GM19035 (cell line): ENCODE results near the gene ANAPC4.

Experiments used
- ATAC-seq: cut with Tn5 transposase; IDR thresholded peaks from one replicate; pipeline ENCODE4 v1.9.1; 2021; ENCODE audit not compliant: unreplicated experiment

Gene ANAPC4

DNA sequence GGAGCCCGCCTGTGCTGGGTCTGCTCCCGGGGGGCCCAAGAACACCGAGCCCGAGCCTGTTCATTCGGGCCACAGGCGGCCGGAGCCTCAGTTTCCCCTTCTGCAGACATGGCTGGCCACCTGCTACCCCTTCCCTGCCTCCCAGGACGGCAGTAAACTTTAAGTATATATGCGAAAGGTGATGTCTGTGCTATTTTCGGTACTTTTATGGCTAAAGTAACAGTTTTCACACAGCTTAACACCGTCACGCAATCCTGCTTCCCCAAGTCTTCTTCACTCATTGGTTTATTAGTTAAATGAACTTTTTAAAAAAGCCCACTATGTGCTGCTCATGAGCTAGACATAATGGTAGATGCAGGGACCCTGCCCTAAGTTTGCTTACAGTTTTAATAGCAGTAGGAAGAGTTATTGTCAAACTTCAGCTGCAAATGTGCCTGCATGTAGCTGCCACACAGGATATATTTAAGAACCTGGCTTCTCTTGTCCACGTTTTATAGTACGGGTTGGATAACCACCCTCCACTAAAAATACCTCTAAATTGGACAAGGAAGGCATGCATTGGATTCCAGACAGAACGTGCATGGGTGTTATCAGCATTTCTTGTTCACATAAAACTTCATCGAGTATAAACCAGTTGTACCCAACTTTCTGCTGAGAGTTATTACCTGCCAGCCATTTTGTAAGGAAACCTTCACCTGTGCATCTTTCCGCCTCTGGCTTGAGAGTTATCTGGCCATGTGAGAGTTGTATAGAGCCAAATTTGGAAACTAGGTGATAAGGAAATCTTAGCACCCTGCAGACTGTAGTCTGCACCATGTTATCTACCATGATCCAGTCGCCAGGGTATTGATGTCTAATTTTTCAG, 741 bp downstream of the ANAPC4 start:
- peak; percentile 11 for ATAC-seq

DNA sequence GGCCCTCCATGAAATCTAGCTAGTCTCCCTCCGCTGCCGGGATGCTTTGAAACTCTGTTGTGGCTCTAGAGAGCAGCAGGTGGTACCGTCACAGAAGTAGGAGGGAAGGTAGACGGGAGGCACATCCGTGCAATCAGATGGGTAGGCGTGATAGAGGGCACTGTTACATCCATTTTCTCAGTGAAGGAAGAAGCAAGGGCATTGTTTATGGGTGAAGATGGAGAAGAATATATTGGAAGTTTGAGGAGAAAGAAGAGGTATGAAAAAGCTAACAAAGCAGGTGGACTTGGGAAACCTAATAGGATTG, 1.3 kb downstream of the ANAPC4 start:
- ATAC-seq, result no peak

DNA sequence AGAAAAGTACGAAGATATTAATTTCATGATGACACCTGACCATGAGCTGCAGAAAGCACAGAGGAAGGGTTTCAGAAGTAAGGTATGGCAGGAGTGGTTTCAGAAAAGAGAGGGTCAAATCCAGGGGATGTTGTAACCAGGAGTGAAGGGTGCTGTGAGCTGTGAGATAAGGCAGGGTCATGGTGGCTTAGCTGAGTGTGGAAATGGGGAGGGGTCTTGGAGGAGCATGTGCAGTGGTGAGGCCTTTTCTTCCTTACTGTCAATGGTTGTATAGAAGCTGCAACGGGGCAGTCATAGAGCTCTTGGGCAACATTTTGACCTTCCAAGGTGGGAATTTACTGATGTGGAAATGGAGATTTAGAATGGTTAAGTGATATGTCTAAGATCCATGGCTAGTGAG, 2.5 kb downstream of the ANAPC4 start:
- ATAC-seq, result no peak

DNA sequence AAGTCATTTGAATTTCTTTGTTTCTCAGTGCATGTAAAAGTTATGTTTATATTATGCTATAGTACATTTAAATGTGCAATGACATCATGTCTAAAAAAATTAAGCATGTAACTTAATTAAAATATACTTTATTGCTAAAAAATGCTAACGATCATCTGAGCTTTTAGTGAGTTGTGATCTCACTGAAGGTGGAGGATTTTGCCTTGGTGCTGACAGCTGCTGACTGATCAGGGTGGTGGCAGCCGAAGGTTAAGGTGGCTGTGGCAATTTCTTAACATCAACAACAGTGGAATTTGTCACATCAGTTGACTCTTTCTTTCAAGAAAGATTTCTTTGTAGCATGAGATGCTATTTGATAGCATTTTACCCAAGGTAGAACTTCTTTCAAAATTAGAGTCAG, 6.6 kb downstream of the ANAPC4 start:
- no peak for ATAC-seq

DNA sequence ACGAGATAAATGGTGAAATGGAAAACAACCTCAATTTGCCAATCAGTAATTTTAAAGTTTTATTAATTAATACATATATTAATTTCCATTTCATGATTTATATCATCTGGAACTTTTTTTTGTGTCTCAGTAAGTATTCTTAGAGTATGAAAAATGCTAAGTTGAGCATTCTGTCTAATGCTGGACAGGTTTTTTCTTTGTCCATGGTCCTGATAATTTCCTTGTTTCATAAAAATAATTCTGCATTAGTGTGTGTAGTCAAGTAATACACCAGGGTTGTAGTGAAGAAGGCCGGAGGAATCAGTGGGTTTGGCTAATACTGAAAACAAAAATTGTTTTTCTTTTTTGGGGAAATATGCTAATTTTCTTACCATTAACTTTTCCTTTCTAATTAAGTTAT, 9.9 kb downstream of the ANAPC4 start:
- no peak for ATAC-seq

DNA sequence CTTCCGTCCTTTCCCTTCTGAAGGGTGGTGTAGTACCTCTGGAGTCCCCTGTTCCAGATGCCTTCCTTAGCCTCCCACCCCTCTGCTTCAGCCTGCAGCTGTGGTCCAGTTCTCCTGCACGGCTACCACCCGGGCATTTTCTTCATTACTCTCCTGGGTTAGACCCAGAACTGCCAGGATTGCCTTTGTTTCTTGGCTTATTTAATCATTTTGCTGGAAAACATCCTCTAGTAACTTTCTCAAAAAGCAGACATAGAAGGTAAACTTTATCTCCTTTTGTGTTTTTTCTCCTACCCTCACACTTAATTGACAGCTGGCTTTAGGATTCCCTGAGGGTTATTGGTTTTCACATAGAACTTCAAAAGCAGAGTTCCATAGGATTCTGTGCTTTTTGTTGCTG, 20.2 kb downstream of the ANAPC4 start:
- no peak for ATAC-seq

DNA sequence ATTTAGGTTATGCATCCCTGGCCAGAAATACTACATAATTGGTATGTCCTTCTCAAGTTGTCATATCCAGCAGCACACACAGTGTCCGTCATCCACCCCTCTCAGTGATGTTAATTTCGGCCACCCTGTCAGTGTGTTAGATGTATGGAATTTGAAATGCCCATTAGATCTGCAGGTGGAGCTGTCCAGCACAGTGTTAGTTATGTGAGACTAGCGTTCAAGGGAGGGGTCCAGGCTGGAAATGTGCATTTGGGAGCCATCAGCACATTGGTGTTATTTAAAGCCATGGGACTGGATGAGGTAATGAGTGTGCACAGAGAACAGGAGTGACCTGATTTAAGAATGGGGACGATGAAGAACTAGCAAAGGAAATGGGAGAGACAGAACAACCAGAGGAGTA, 22.4 kb downstream of the ANAPC4 start:
- no peak for ATAC-seq

DNA sequence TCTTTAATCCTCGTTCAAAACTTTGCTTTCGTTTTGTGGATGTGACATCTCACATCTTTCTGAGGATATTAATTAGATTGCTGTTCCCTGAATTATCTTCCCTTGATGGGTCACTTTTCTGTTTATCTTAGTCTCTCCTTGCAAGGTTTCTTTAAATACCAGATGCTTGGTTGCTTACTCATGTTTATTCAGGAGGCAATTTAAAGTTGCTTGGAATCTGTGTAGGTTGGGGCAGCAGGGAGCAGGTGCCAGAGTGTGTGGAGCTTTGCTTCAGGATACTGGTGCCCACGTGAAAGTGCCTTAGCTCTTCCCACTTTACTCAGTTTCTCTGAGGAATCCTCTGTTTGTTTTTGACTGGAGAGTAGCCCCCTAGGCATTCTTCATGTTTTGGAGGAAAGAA, 24.0 kb downstream of the ANAPC4 start:
- no peak for ATAC-seq

DNA sequence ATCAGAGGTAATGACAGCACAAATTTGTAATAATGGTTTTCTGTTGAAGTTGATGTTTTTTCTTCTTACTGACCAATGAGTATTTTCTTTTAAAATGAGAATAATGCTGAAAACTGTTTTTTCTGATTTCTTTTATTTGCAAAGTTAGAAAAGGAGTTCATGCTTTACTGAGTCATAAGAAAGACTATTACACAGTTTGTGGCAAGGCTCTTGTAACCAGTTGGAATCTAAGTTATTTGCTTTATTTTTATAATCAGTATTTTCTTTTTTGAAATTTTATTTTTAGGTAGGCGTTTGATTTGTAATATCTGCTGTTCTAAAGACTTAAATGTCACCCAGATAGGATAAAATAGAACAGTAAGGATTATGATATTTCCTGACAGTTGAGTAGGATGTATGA, 25.5 kb downstream of the ANAPC4 start:
- no peak for ATAC-seq

DNA sequence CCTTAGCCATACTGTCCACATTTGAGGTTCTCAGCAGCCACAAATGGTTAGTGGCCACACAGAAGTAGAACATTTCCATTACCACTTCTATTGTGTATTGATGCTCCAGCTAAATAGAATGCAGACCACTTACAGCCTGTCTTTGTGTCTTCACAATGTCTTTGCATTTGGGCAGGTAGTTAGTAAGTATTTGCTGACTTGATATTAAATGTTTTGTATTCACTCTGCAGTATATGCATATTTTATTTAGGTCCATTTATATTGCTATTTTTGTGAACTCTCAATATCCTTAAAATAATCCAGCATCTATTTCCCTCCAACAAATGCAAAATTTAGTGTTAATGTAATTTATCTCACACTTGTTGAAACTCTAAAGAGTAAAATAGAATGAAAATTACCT, 26.6 kb downstream of the ANAPC4 start:
- ATAC-seq, result no peak

DNA sequence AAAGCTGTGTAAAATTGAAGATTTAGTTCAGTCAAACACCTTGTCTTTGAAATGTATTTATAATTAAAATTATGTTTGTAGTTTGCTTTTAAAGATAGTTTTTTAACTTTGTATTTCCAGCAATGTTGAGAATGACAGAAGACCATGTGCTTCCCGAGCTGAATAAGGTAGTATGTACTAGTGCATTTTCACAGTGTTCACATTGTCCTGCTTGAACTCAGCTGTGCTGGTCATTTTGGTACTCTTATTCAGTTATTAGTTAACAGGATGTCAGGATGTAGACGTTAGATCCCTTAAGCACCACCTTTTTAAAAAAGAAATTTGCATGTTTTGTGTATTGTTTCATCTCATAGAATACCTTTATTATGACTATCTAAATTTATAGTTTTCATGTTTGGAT, 28.4 kb downstream of the ANAPC4 start:
- no peak for ATAC-seq

DNA sequence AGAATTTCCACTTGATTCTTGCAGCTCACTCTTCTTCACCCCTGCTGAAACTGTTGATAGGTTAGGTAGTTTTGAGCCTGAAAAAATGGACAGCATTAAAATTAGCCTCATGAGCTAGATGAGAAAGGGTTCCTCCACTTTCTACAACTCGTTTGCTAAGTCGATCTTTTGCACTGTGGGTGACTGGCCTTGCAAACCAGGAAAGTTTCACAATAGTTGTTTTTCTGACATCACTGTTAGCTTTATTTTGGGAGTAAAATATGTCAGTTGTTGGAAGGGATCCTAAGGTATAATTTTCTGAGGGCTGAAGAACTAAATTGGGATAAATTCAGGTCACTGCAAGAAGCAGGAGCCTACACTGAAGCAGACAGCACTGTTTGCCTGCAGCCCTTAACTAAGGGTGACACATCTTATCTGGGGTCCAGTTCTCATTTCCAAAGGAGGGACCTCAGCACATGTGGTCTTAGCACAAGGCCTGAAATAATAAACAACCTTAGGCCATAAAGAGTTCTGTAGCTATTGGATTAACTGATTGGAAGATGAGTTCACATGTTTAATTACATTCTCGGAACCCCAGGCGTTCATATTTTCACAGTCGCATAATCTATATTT, 29.1 kb downstream of the ANAPC4 start:
- ATAC-seq, result no peak

DNA sequence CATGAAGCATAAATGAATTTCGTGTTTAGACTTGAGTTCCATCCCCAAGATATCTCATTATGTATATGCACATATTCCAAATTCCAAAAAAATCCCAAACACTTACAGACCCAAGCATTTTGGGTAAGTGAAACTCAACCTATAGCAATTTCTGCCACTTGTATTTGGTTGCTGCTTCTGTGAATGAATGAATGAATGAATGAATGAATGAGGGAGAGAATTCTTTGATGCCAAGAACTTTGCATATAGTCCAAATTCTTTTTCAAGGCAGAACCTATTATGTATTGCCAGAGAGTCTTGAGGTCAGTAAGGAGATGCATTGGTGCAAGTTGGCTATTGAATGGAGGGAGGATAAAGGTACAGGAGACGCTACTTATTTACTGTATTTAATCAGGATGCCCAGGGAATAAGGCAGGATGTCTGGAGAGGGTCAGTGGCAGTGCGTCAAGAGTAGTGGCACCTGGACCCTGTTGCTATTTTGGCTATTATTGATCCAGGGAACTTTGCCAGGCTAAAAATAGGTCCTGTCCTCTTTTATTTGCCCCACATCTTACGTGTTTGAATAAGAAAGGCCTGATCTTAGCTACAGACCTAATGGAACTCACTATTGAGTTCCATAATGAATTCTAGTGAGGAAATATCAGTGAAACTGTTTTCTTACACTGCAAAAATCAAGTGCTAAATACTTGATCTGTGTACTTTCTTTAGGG, 33.9 kb downstream of the ANAPC4 start:
- no peak for ATAC-seq

DNA sequence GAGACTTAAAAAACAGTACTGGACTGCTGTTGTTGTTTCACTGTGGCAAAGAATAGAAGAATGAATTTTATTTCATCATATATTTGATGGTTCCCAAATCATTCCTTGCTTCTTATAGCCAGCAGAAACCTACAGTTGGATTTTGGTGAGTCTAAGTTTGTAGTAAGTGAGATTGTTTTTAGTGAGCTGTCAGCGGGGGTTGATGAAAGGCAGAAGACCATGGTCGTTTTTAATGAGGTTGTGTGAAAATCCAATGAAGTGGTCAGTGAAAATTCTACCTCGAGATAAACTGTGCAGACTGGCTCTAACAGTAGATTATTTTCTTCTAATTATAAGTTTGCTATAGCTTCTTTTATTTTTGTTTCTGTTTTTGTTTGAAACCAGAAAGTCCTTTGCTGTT, 36.2 kb downstream of the ANAPC4 start:
- no peak for ATAC-seq

DNA sequence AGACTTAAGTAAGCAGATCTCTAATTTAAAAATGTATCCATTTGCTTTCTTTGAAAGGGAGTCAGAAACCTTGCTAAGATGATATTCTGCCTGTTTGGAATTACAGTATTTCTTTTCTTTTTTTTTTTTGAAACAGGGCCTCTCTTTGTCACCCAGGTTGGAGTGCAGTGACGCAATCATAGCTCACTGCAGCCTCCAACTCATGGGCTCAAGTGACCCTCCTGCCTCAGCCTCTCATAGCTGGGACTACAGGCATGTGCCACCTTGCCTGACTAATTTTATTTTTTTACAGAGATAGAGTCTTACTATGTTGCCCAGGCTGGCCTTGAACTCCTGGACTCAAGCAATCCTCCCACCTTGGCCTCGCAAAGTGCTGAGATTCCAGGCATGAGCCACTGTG, 40.0 kb downstream of the ANAPC4 start:
- no peak for ATAC-seq

DNA sequence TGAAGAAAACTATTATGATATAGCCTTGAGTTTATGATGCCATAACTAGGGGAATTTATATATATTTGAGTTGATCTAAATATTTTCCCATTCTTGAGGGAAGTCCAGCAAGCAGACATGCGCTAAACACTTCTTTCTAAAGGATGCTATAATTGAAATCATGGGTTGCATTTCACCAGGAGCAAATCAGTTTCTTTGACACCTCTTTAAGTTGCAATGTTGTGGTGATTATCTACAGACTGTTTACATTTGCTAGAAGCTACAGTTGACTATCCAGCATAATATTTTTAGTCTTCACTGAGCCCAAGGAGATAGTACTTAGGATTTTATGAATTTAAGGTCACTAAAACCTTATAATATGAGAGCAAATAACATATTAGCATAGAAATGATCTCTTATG, 43.9 kb downstream of the ANAPC4 start:
- no peak for ATAC-seq

DNA sequence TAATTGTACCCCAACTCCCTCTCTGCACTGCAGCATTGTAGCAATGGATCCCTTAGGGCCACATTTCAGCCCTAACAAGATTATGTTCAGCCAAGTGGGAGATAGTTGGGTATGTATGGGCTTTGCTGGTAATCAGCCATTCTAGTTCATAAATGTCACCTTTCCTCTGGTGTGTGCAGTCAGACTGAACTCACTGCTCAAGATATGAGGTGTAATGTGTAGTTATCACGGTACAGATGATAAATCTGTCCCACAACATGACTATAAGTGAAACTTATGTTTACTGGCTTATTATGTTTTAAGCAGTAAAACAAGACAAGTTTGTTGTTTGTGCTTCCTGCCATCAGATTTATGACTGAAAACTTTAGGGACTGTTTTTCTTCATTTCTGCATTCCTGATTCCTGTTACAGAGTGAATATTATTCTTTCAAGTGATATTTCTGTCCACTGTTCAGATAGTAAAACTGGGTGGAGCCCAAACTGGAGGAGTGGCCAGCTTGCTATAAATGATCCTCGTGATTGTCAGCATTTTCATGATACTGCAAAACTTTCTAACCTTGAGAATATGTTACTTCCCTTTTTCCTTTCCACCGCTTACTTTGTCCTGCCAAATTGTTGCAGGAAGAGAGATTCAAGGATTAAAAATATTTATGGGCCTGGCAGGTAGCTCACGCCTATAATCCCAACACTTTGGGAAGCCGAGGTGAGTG, 44.9 kb downstream of the ANAPC4 start:
- ATAC-seq, result peak; percentile 55

DNA sequence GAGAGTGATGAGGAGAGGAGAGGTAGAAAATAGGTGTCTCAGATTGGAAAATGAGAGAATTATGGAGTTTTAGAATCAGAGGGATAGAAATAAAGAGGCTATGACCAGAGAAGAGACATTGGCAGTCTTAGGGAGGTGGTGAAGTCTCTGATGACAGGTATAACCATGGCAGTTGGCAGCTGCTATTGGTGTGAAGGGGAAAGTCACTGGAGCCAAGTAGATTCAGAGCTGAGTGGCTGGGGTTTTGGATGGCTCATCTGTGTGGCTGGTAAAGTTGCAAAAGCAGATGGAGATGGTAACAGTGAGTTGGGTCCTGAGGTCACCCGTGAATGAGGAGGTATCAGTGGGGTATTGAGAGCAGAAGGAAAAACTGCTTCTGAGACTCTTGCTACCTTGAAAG, 46.5 kb downstream of the ANAPC4 start:
- no peak for ATAC-seq

DNA sequence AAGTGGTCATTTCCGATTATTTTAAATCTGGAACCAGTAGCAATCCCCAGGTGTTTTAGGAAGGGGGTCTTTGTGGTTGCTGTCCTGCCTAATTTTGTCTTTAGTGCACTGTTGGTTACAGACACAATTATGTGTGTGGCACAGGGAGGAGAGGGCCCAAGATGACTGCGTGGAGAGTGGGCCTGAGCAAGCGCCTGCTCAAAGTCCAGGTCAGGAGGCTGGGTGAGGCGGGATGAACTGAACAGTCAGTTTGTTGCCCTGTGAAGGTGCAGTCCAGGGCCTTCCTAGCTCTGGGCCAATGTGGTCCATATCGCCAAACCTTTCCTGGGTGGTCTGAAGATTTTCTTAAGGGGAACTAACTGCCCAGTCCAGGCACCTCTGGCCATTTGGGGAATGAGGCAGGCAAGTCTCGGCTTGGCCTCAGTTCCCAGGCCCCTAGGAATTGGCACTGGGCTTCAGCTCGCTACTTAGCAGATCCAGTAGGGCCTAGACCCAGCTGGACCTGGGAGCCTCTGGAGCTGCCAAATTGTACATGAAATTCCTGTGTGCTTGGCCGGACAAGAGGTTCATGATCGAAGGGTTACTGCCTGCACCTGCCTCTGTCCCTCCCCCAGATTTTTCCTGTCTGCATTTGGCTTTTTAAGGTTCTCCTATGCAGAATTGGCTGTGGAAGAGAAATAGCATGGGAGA, 47.6 kb downstream of the ANAPC4 start:
- no peak for ATAC-seq

DNA sequence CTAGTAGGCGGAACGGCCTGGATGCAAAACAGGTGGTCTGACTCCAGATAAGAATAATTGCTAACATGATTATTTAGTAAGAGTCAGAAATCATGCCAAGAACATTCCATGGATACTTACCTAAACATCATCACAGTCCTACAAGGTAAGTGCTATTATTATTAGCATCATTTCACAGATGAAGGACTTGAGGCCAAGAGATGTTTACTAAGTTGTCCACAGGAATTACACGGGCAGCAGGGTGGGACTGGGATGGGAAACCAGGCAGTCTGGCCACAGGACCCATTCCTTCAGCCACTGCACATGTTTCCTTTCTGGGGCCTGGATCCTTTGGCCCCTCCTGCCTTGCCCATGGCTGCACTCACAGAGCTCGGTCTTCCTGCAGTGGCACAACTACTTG, 48.3 kb downstream of the ANAPC4 start:
- ATAC-seq, result no peak

DNA sequence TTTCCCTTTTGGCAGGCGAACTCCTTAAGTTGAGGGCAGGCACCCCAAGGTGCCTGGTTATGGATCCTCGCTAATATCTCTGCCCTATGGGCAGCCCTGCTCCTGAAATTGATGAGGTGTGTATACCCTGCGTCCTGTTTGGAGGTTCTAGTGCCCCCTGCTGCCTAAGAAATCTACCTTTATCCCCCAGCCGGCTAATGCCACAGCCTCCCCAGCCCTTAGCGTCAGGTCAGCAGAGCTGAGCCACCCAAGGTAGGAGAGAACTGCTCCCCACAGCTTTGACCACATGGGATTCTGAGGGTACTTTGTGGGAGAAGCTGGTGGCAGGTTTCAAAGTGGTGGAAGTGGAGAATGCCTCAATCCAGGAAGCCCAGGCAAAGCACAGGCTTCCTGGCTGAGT, 50.8 kb downstream of the ANAPC4 start:
- ATAC-seq, result no peak
